T-helper 2 cell treated with Interferon-gamma antibody and Interleukin-4, amounts not matched to agents 5 μg/mL and 100 μg/mL, for 36 hours (primary cell): ENCODE measurements around the gene RAD51B.

ENCODE experiments used
- DNase-seq: peaks from one replicate; pipeline ENCODE4 v3.0.0; 2021; ENCODE audit warnings: low spot score
- H3K27ac Mint-ChIP-seq: one replicate; pipeline ENCODE4 v1.8.0; 2021; ENCODE audit warnings: mild to moderate bottlenecking, mixed read lengths
- H3K27me3 Mint-ChIP-seq: one replicate; pipeline ENCODE4 v1.8.0; 2021; ENCODE audit warnings: low read depth, mixed read lengths
- H3K36me3 Mint-ChIP-seq: one replicate; pipeline ENCODE4 v1.8.0; 2021; ENCODE audit warnings: low read depth, mixed read lengths
- H3K4me1 Mint-ChIP-seq: one replicate; pipeline ENCODE4 v1.8.0; 2021; ENCODE audit warnings: low read depth, mixed read lengths
- H3K4me3 Mint-ChIP-seq: one replicate; pipeline ENCODE4 v1.8.0; 2022; ENCODE audit warnings: mild to moderate bottlenecking, moderate library complexity, mixed read lengths
- H3K9me3 Mint-ChIP-seq: one replicate; pipeline ENCODE4 v1.8.0; 2021; ENCODE audit warnings: mixed read lengths

RAD51B gene

DNA sequence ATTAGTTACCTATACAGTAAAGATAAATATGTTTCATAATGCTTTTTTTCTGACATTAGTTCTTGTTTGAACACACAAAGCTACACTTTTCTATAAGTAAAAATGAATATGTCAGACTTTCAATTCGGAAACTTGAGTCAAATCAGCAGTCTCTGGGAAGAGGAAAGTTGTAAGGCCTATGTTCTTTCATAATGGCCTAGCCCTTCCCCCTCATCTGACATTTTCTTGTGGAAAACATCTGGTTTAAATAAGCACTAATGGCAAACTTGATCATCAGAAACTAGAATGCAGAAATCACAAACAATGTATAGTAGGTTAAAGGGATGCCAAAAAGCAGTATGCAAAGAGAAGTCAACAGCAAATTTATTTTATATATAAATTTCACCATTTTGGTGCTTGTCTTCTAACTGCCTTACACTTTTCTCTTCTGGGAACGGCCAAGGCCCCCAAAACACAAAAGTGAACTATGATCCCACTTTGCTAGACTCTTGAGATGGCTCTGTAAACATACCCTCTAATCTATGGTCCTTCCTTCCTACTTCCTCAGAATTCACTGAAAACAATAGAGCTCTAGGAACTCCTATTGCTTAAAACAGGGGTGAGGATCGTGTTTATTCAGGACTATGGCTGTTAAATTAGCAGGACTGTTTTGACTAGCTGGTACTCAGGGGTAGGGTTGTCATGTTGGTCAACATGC lies 444.1 kb downstream of the RAD51B start:
- Mint-ChIP-seq H3K27ac (no peak overlapping the region), H3K27me3 (no peaks in the 10 kb centered on the region), H3K4me1 (peaks cover 24% of the 10 kb centered on the region), H3K36me3 (no peaks in the 10 kb centered on the region), H3K4me3 (no peak overlapping the region), H3K9me3 (no peaks in the 10 kb centered on the region)
- no peak for DNase-seq

- no peak overlapping the region for H3K4me3 Mint-ChIP-seq
- H3K36me3 Mint-ChIP-seq = no peaks in the 10 kb centered on the region
- H3K9me3 Mint-ChIP-seq = no peaks in the 10 kb centered on the region
- H3K27me3 Mint-ChIP-seq = no peaks in the 10 kb centered on the region
- DNase-seq = no peak
- no peak overlapping the region for H3K27ac Mint-ChIP-seq
- peaks cover 26% of the 10 kb centered on the region for H3K4me1 Mint-ChIP-seq
Measured at GRCh38 chr14:68264260-68264569, 444.6 kb downstream of the RAD51B start.

DNA sequence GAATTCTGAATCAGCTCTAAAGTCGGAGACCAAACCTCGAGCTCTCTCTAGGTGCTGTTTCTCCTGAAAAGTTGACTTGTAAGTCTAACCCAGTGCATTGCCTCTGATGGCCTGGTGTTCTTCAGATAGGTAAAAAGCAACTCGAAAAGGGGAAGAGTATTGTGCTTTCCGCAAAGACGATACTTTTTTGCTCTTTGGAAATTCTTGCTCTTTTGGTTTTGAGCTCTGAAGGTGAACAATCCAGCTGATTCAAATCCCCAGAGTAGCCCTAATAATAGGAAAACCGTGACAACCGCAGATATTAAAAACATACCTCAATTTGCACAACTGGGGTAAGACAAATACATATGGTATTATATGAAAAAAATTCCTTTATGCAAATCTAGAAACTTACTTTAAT lies 447.4 kb downstream of the RAD51B start:
- H3K27me3 Mint-ChIP-seq = no peaks in the 10 kb centered on the region
- no peaks in the 10 kb centered on the region for H3K36me3 Mint-ChIP-seq
- H3K27ac Mint-ChIP-seq = no peak overlapping the region
- no peaks in the 10 kb centered on the region for H3K9me3 Mint-ChIP-seq
- peaks cover 20% of the 10 kb centered on the region for H3K4me1 Mint-ChIP-seq
- DNase-seq = no peak
- H3K4me3 Mint-ChIP-seq = no peak overlapping the region

DNA sequence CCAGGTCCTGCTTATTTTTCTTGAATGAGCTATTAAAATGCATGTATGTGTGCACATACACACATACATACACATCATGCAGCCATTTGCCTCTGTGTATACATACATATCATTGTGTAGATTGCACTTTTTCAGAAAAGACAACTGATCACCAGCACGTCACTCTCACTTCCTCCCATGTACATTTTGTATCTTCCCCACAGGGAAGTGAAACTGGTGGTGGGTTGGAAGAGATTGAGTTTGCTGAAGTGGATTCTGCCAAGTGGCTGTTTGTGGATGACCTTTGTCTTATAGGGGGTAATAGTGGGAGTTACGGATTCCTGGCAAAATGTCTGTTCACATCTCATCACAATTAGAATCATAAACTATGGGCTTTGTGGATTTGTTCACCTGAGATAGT lies 448.6 kb downstream of the RAD51B start:
- Mint-ChIP-seq H3K27ac (peak overlapping the region; percentile 26), H3K4me1 (peaks cover 23% of the 10 kb centered on the region), H3K4me3 (no peak overlapping the region), H3K27me3 (no peaks in the 10 kb centered on the region), H3K36me3 (no peaks in the 10 kb centered on the region), H3K9me3 (no peaks in the 10 kb centered on the region)
- no peak for DNase-seq

GRCh38 chr14:68268719-68269118 lies 449.1 kb downstream of the RAD51B start:
- H3K36me3 Mint-ChIP-seq = no peaks in the 10 kb centered on the region
- peaks cover 23% of the 10 kb centered on the region for H3K4me1 Mint-ChIP-seq
- no peaks in the 10 kb centered on the region for H3K9me3 Mint-ChIP-seq
- no peaks in the 10 kb centered on the region for H3K27me3 Mint-ChIP-seq
- H3K27ac Mint-ChIP-seq = no peak overlapping the region
- no peak for DNase-seq
- H3K4me3 Mint-ChIP-seq = no peak overlapping the region

DNA sequence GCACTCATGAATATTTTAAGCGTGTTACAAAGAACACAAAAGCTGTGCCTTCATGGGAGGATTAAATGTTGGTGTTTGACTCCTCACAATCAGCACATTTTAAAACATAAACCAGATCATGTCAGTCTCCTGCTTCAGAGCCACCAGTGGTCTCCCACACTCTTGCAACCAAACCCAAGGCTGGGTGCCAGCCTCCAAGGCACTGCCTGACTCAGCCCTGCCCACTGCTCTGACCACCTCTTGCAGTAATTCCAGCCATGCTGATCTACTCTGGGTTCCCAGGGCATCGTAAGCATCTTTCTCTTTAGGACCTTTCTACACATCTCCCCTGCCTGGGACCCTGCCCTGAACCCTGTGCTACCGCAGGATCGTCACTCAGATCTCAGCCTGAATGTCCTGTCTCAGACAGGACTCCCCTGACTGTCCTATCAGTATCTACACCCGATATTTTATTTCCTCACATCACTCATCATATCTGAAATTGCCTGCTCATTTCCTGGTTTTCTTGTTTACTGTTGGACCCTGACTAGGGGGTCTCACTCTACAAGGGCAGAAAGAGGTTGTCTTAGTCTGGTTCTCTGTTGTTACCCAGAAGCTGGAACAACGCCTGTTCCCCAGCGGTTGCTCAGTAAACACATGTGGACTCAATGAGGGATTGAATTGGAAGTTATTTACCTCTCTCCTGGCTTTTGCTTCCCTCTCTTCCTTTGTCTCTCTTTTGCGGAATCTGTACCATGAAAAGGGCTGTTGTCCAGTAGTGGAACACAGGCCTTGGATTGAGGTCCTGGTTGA lies 449.8 kb downstream of the RAD51B start:
- Mint-ChIP-seq H3K9me3 (no peaks in the 10 kb centered on the region), H3K27ac (no peak overlapping the region), H3K4me1 (peaks cover 23% of the 10 kb centered on the region), H3K36me3 (no peaks in the 10 kb centered on the region), H3K4me3 (no peak overlapping the region), H3K27me3 (no peaks in the 10 kb centered on the region)
- DNase-seq = no peak

GRCh38 chr14:68270342-68270741 lies 450.8 kb downstream of the RAD51B start:
- Mint-ChIP-seq H3K27me3 (no peaks in the 10 kb centered on the region), H3K4me1 (peaks cover 31% of the 10 kb centered on the region), H3K9me3 (no peaks in the 10 kb centered on the region), H3K4me3 (no peak overlapping the region), H3K27ac (no peak overlapping the region), H3K36me3 (no peaks in the 10 kb centered on the region)
- DNase-seq = no peak

DNA sequence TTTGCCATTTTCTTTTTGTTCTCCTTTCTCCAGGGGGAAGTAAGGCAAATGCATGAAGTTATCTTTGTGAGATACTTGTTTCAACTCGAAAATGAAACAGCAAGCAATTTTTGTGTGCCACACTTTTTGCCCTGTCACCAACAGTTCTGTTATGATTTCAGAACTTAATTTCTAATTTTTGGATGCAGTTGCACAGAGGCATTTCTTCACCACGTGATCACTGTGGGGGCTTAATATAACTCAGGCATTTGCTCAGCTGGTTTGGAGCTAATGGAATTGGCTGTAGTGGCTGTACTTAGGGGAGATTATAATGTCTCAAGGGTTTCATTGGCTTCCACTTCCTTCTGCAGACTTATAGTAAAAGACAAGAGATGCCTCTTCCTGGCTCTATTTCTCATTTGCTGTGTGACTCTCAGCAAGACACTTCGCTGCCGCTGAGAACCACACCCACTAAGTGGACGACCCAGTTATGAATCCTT lies 452.4 kb downstream of the RAD51B start:
- Mint-ChIP-seq H3K4me3 (no peak overlapping the region), H3K4me1 (peaks cover 35% of the 10 kb centered on the region)

DNA sequence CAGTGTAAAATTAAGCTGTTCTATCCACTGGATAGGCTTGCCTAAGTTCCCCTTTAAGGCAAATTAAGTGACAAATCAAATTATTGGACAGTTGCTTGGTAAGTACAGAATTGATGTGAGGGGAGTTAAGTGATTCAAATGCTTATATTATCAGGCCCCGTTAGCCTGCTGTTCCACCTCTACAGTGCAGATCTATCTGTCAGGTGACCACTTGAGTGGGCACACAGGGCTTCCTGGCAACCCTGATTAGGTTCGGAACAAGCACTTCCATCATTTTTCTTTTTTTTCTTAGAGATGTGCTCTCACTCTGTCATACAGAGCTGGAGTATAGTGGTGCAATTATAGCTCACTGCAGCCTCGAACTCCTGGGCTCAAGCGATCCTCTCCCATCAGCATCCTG lies 453.8 kb downstream of the RAD51B start:
- no peak for DNase-seq
- H3K27ac Mint-ChIP-seq = no peak overlapping the region
- no peaks in the 10 kb centered on the region for H3K9me3 Mint-ChIP-seq
- H3K4me1 Mint-ChIP-seq = peaks cover 27% of the 10 kb centered on the region
- no peak overlapping the region for H3K4me3 Mint-ChIP-seq
- no peaks in the 10 kb centered on the region for H3K27me3 Mint-ChIP-seq
- no peaks in the 10 kb centered on the region for H3K36me3 Mint-ChIP-seq

More for the DNA sequence above, 452.4 kb downstream of the RAD51B start:
- no peaks in the 10 kb centered on the region for H3K27me3 Mint-ChIP-seq
- H3K27ac Mint-ChIP-seq = no peak overlapping the region
- no peak for DNase-seq
- no peaks in the 10 kb centered on the region for H3K36me3 Mint-ChIP-seq
- no peaks in the 10 kb centered on the region for H3K9me3 Mint-ChIP-seq

- H3K4me1 Mint-ChIP-seq = peaks cover 18% of the 10 kb centered on the region
- DNase-seq = no peak
- H3K9me3 Mint-ChIP-seq = no peaks in the 10 kb centered on the region
- H3K27ac Mint-ChIP-seq = no peak overlapping the region
- no peaks in the 10 kb centered on the region for H3K36me3 Mint-ChIP-seq
- H3K4me3 Mint-ChIP-seq = no peak overlapping the region
- H3K27me3 Mint-ChIP-seq = no peaks in the 10 kb centered on the region
Measured at GRCh38 chr14:68274725-68275124, 455.1 kb downstream of the RAD51B start.

DNA sequence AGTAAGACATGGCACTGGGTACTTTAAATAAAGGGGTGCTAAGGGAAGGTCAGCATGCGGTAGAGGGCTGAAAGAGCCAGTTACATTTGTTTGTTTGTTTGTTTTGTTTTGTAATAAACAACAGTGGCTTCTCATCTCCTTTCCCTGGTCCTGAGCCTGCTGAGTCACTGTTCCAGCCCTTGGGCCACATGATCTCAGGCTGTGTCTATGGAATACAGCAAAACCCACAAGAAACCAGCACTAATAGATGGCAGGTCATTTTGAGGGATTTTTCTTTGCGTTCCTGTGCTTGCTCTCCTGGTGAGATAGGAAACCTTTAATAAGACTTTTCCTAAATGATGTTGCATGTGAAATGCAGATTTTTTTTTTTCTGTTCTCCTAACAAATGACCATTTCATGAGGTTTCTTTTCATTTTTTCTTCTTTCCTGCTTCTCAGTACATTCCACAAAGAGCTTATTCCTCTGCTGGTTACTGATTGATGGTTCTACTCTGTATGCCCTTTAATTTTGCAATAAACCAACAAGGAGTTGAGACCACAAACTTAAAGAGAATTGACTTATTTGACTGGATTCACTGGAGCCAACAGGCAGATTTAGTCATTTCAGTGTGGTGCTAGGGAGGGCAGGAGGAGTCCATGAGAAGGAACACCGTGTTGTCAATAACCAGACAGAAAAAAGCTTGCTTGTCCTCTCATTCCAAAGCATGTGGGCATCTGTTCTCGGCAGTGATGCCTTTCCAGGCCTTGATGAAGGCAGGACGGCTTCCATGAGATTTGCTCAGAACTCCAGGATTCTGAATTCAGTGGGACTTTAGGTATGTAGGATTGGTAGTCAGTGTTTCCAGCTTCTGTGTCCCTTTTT lies 459.2 kb downstream of the RAD51B start:
- DNase-seq = no peak
- Mint-ChIP-seq H3K9me3 (no peaks in the 10 kb centered on the region), H3K4me1 (peaks cover 29% of the 10 kb centered on the region), H3K27ac (no peak overlapping the region), H3K36me3 (peaks cover 1% of the 10 kb centered on the region), H3K27me3 (no peaks in the 10 kb centered on the region), H3K4me3 (no peak overlapping the region)

- no peaks in the 10 kb centered on the region for H3K9me3 Mint-ChIP-seq
- no peak overlapping the region for H3K27ac Mint-ChIP-seq
- H3K4me3 Mint-ChIP-seq = no peak overlapping the region
- no peaks in the 10 kb centered on the region for H3K27me3 Mint-ChIP-seq
- DNase-seq = no peak
- peaks cover 4% of the 10 kb centered on the region for H3K36me3 Mint-ChIP-seq
- H3K4me1 Mint-ChIP-seq = peaks cover 34% of the 10 kb centered on the region
Measured at GRCh38 chr14:68279437-68279720, 459.8 kb downstream of the RAD51B start.

- no peak for DNase-seq
- H3K36me3 Mint-ChIP-seq = peaks cover 5% of the 10 kb centered on the region
- H3K4me1 Mint-ChIP-seq = peaks cover 35% of the 10 kb centered on the region
- H3K9me3 Mint-ChIP-seq = no peaks in the 10 kb centered on the region
- no peaks in the 10 kb centered on the region for H3K27me3 Mint-ChIP-seq
- no peak overlapping the region for H3K4me3 Mint-ChIP-seq
- H3K27ac Mint-ChIP-seq = no peak overlapping the region
Measured at GRCh38 chr14:68279777-68280233, 460.2 kb downstream of the RAD51B start.

GRCh38 chr14:68281497-68281896 lies 461.9 kb downstream of the RAD51B start:
- H3K27me3 Mint-ChIP-seq = no peaks in the 10 kb centered on the region
- DNase-seq = no peak
- peaks cover 7% of the 10 kb centered on the region for H3K36me3 Mint-ChIP-seq
- H3K9me3 Mint-ChIP-seq = no peaks in the 10 kb centered on the region
- H3K27ac Mint-ChIP-seq = no peak overlapping the region
- H3K4me1 Mint-ChIP-seq = peaks cover 43% of the 10 kb centered on the region
- no peak overlapping the region for H3K4me3 Mint-ChIP-seq
